Measurements from ENCODE around the gene LGMN.
"Not testable (repeated sequence)": the region's sequence is repeated elsewhere in the genome, so short reads cannot be mapped to it uniquely, and the experiment has no call there.

LGMN gene

GRCh38 chr14:92759679-92760523 lies 11.5 kb upstream of the LGMN start:
- no peak for DNase-seq

- peak; percentile 38 for DNase-seq
Observed at GRCh38 chr14:92759300-92759678, 10.9 kb upstream of the LGMN start.

GRCh38 chr14:92756446-92756845 lies 8.0 kb upstream of the LGMN start:
- DNase-seq, result no peak

GRCh38 chr14:92755495-92755894 lies 7.1 kb upstream of the LGMN start:
- peak; percentile 4 for DNase-seq

GRCh38 chr14:92754966-92755365 lies 6.5 kb upstream of the LGMN start:
- no peak for DNase-seq

GRCh38 chr14:92753250-92753649 lies 4.8 kb upstream of the LGMN start:
- no peak for DNase-seq

- no peak for DNase-seq
Observed at GRCh38 chr14:92751819-92752218, 3.4 kb upstream of the LGMN start.

- no peak for DNase-seq
Observed at GRCh38 chr14:92750994-92751400, 2.6 kb upstream of the LGMN start.

GRCh38 chr14:92750222-92750728 lies 1.8 kb upstream of the LGMN start:
- not testable (repeated sequence) for DNase-seq

- peak; percentile 23 for DNase-seq
Observed at GRCh38 chr14:92747701-92748258, 647 bp downstream of the LGMN start.

- no peak for DNase-seq
Observed at GRCh38 chr14:92744198-92744597, 4.2 kb downstream of the LGMN start.

- no peak for DNase-seq
Observed at GRCh38 chr14:92740440-92740839, 8.0 kb downstream of the LGMN start.

- no peak for DNase-seq
Observed at GRCh38 chr14:92737619-92738188, 10.7 kb downstream of the LGMN start.

GRCh38 chr14:92737206-92737605 lies 11.2 kb downstream of the LGMN start:
- no peak for DNase-seq

- DNase-seq, result no peak
Observed at GRCh38 chr14:92735344-92735743, 13.1 kb downstream of the LGMN start.

- no peak for DNase-seq
Observed at GRCh38 chr14:92734618-92735017, 13.8 kb downstream of the LGMN start.

- no peak for DNase-seq
Observed at GRCh38 chr14:92733007-92733406, 15.4 kb downstream of the LGMN start.

GRCh38 chr14:92731622-92732115 lies 16.8 kb downstream of the LGMN start:
- no peak for DNase-seq

GRCh38 chr14:92729634-92730358 lies 18.6 kb downstream of the LGMN start:
- peak; percentile 89 for DNase-seq

- DNase-seq, result no peak
Observed at GRCh38 chr14:92728759-92729364, 19.6 kb downstream of the LGMN start.

- DNase-seq, result no peak
Observed at GRCh38 chr14:92726933-92727262, 21.5 kb downstream of the LGMN start.

- DNase-seq, result peak; percentile 58
Observed at GRCh38 chr14:92726135-92726932, 22.1 kb downstream of the LGMN start.

Measured in fibroblast of skin of right quadriceps (primary cell).